ENCODE data around the gene PLXNC1.
"Not testable (repeated sequence)": the region's sequence is repeated elsewhere in the genome, so short reads cannot be mapped to it uniquely, and the experiment has no call there.

PLXNC1 gene

GRCh38 chr12:94304012-94304411 is 155.6 kb downstream of the PLXNC1 start:
- Histone ChIP-seq H3K9ac (ENCODE audit: low read depth, low read length) (no peak overlapping the region), H3K27me3 (ENCODE audit: control insufficient read depth, insufficient read depth, low read length) (no peaks in the 10 kb centered on the region), H3K9me3 (ENCODE audit: control insufficient read depth, insufficient read depth, low read length) (no peaks in the 10 kb centered on the region), H3K36me3 (ENCODE audit: control insufficient read depth, insufficient read depth, low read length) (peaks cover 30% of the 10 kb centered on the region), H3K4me1 (ENCODE audit: control insufficient read depth, insufficient read depth, low read length) (peaks cover 39% of the 10 kb centered on the region), H3K4me3 (ENCODE audit: low read depth, low read length) (no peak overlapping the region), H3K27ac (ENCODE audit: low read depth, low read length) (peak overlapping the region; percentile 89)

- H3K9me3 ChIP-seq (ENCODE audit: control insufficient read depth, insufficient read depth, low read length): no peaks in the 10 kb centered on the region
- H3K36me3 ChIP-seq (ENCODE audit: control insufficient read depth, insufficient read depth, low read length): peaks cover 36% of the 10 kb centered on the region
- H3K27me3 ChIP-seq (ENCODE audit: control insufficient read depth, insufficient read depth, low read length): no peaks in the 10 kb centered on the region
- peak overlapping the region; percentile 9; the same call in 1 of the 2 replicates for H3K4me3 ChIP-seq (ENCODE audit: low read depth, low read length)
- H3K4me1 ChIP-seq (ENCODE audit: control insufficient read depth, insufficient read depth, low read length): peaks cover 39% of the 10 kb centered on the region
- H3K9ac ChIP-seq (ENCODE audit: low read depth, low read length): no peak overlapping the region
- H3K27ac ChIP-seq (ENCODE audit: low read depth, low read length): peak overlapping the region; percentile 89
Measured at GRCh38 chr12:94304566-94305061, 156.2 kb downstream of the PLXNC1 start.

- Histone ChIP-seq H3K36me3 (ENCODE audit: control insufficient read depth, insufficient read depth, low read length) (peaks cover 35% of the 10 kb centered on the region), H3K9me3 (ENCODE audit: control insufficient read depth, insufficient read depth, low read length) (no peaks in the 10 kb centered on the region), H3K27ac (ENCODE audit: low read depth, low read length) (peak overlapping the region; percentile 89), H3K9ac (ENCODE audit: low read depth, low read length) (peak overlapping the region; percentile 21; the same call in 1 of the 2 replicates), H3K4me3 (ENCODE audit: low read depth, low read length) (peak overlapping the region; percentile 9; the same call in 1 of the 2 replicates), H3K27me3 (ENCODE audit: control insufficient read depth, insufficient read depth, low read length) (no peaks in the 10 kb centered on the region), H3K4me1 (ENCODE audit: control insufficient read depth, insufficient read depth, low read length) (peaks cover 39% of the 10 kb centered on the region)
Measured at GRCh38 chr12:94305130-94305957, 157.0 kb downstream of the PLXNC1 start.

- H3K9ac ChIP-seq (ENCODE audit: low read depth, low read length): no peak overlapping the region
- H3K4me1 ChIP-seq (ENCODE audit: control insufficient read depth, insufficient read depth, low read length): peaks cover 33% of the 10 kb centered on the region
- H3K27me3 ChIP-seq (ENCODE audit: control insufficient read depth, insufficient read depth, low read length): no peaks in the 10 kb centered on the region
- peaks cover 49% of the 10 kb centered on the region for H3K36me3 ChIP-seq (ENCODE audit: control insufficient read depth, insufficient read depth, low read length)
- no peak overlapping the region for H3K27ac ChIP-seq (ENCODE audit: low read depth, low read length)
- H3K4me3 ChIP-seq (ENCODE audit: low read depth, low read length): no peak overlapping the region
- H3K9me3 ChIP-seq (ENCODE audit: control insufficient read depth, insufficient read depth, low read length): no peaks in the 10 kb centered on the region
Measured at GRCh38 chr12:94308612-94309011, 160.2 kb downstream of the PLXNC1 start.

- H3K27ac ChIP-seq (ENCODE audit: low read depth, low read length): no peak overlapping the region
- H3K4me3 ChIP-seq (ENCODE audit: low read depth, low read length): no peak overlapping the region
- H3K9me3 ChIP-seq (ENCODE audit: control insufficient read depth, insufficient read depth, low read length): no peaks in the 10 kb centered on the region
- H3K4me1 ChIP-seq (ENCODE audit: control insufficient read depth, insufficient read depth, low read length): peaks cover 26% of the 10 kb centered on the region
- no peaks in the 10 kb centered on the region for H3K27me3 ChIP-seq (ENCODE audit: control insufficient read depth, insufficient read depth, low read length)
- H3K9ac ChIP-seq (ENCODE audit: low read depth, low read length): no peak overlapping the region
- peaks cover 49% of the 10 kb centered on the region for H3K36me3 ChIP-seq (ENCODE audit: control insufficient read depth, insufficient read depth, low read length)
Measured at GRCh38 chr12:94309373-94309772, 161.0 kb downstream of the PLXNC1 start.

- Histone ChIP-seq H3K9ac (ENCODE audit: low read depth, low read length) (no peak overlapping the region), H3K4me3 (ENCODE audit: low read depth, low read length) (no peak overlapping the region), H3K27me3 (ENCODE audit: control insufficient read depth, insufficient read depth, low read length) (no peaks in the 10 kb centered on the region), H3K4me1 (ENCODE audit: control insufficient read depth, insufficient read depth, low read length) (no peaks in the 10 kb centered on the region), H3K9me3 (ENCODE audit: control insufficient read depth, insufficient read depth, low read length) (0 out of 2 replicates have a peak, but pooled peaks cover 2% of the 10 kb centered on the region), H3K27ac (ENCODE audit: low read depth, low read length) (no peak overlapping the region), H3K36me3 (ENCODE audit: control insufficient read depth, insufficient read depth, low read length) (peaks cover 39% of the 10 kb centered on the region)
Measured at GRCh38 chr12:94312378-94312777, 164.0 kb downstream of the PLXNC1 start.

GRCh38 chr12:94316600-94316999 is 168.2 kb downstream of the PLXNC1 start:
- not testable (repeated sequence) for H3K9ac ChIP-seq (ENCODE audit: low read depth, low read length); H3K27me3 ChIP-seq (ENCODE audit: control insufficient read depth, insufficient read depth, low read length); H3K4me1 ChIP-seq (ENCODE audit: control insufficient read depth, insufficient read depth, low read length); H3K27ac ChIP-seq (ENCODE audit: low read depth, low read length); H3K4me3 ChIP-seq (ENCODE audit: low read depth, low read length)
- peaks cover 36% of the 10 kb centered on the region for H3K9me3 ChIP-seq (ENCODE audit: control insufficient read depth, insufficient read depth, low read length)
- peaks cover 26% of the 10 kb centered on the region for H3K36me3 ChIP-seq (ENCODE audit: control insufficient read depth, insufficient read depth, low read length)

GRCh38 chr12:94318181-94318580 is 169.8 kb downstream of the PLXNC1 start:
- Histone ChIP-seq H3K9ac (ENCODE audit: low read depth, low read length) (no peak overlapping the region), H3K9me3 (ENCODE audit: control insufficient read depth, insufficient read depth, low read length) (peaks cover 41% of the 10 kb centered on the region), H3K27me3 (ENCODE audit: control insufficient read depth, insufficient read depth, low read length) (no peaks in the 10 kb centered on the region), H3K4me1 (ENCODE audit: control insufficient read depth, insufficient read depth, low read length) (no peaks in the 10 kb centered on the region), H3K27ac (ENCODE audit: low read depth, low read length) (no peak overlapping the region), H3K4me3 (ENCODE audit: low read depth, low read length) (no peak overlapping the region), H3K36me3 (ENCODE audit: control insufficient read depth, insufficient read depth, low read length) (peaks cover 30% of the 10 kb centered on the region)

- H3K36me3 ChIP-seq (ENCODE audit: control insufficient read depth, insufficient read depth, low read length): peaks cover 32% of the 10 kb centered on the region
- no peaks in the 10 kb centered on the region for H3K27me3 ChIP-seq (ENCODE audit: control insufficient read depth, insufficient read depth, low read length)
- H3K9me3 ChIP-seq (ENCODE audit: control insufficient read depth, insufficient read depth, low read length): peaks cover 41% of the 10 kb centered on the region
- no peaks in the 10 kb centered on the region for H3K4me1 ChIP-seq (ENCODE audit: control insufficient read depth, insufficient read depth, low read length)
- H3K27ac ChIP-seq (ENCODE audit: low read depth, low read length): no peak overlapping the region
- no peak overlapping the region for H3K9ac ChIP-seq (ENCODE audit: low read depth, low read length)
- no peak overlapping the region for H3K4me3 ChIP-seq (ENCODE audit: low read depth, low read length)
Measured at GRCh38 chr12:94320109-94320508, 171.7 kb downstream of the PLXNC1 start.

GRCh38 chr12:94322346-94322745 is 174.0 kb downstream of the PLXNC1 start:
- no peak overlapping the region for H3K4me3 ChIP-seq (ENCODE audit: low read depth, low read length)

GRCh38 chr12:94326234-94326633 is 177.9 kb downstream of the PLXNC1 start:
- peaks cover 9% of the 10 kb centered on the region; the same call in 1 of the 2 replicates for H3K9me3 ChIP-seq (ENCODE audit: control insufficient read depth, insufficient read depth, low read length)
- no peak overlapping the region for H3K27ac ChIP-seq (ENCODE audit: low read depth, low read length)
- H3K27me3 ChIP-seq (ENCODE audit: control insufficient read depth, insufficient read depth, low read length): no peaks in the 10 kb centered on the region
- H3K4me1 ChIP-seq (ENCODE audit: control insufficient read depth, insufficient read depth, low read length): no peaks in the 10 kb centered on the region
- no peak overlapping the region for H3K9ac ChIP-seq (ENCODE audit: low read depth, low read length)
- H3K4me3 ChIP-seq (ENCODE audit: low read depth, low read length): no peak overlapping the region
- peaks cover 47% of the 10 kb centered on the region for H3K36me3 ChIP-seq (ENCODE audit: control insufficient read depth, insufficient read depth, low read length)

More at GRCh38 chr12:94322346-94322745, 174.0 kb downstream of the PLXNC1 start:
- H3K9me3 ChIP-seq (ENCODE audit: control insufficient read depth, insufficient read depth, low read length): peaks cover 39% of the 10 kb centered on the region
- no peaks in the 10 kb centered on the region for H3K27me3 ChIP-seq (ENCODE audit: control insufficient read depth, insufficient read depth, low read length)
- peaks cover 36% of the 10 kb centered on the region for H3K36me3 ChIP-seq (ENCODE audit: control insufficient read depth, insufficient read depth, low read length)
- H3K9ac ChIP-seq (ENCODE audit: low read depth, low read length): no peak overlapping the region
- no peaks in the 10 kb centered on the region for H3K4me1 ChIP-seq (ENCODE audit: control insufficient read depth, insufficient read depth, low read length)
- no peak overlapping the region for H3K27ac ChIP-seq (ENCODE audit: low read depth, low read length)
